Occipital lobe (tissue), 2 donors: ENCODE measurements around the gene MREG. TPM values are rescaled to one million over a fixed set of nuclear protein-coding genes. Genes with fewer than 3 reads are reported as not detected.
A peak's percentile ranks its signal among the peaks of the same experiment; 100 is the strongest.
"Not testable (repeated sequence)": the region's sequence is repeated elsewhere in the genome, so short reads cannot be mapped to it uniquely, and the experiment has no call there.

Experiments
- DNase-seq: peaks from one replicate; lab custom pipeline; 2025; lab: John Stamatoyannopoulos, UW
- total RNA-seq: library from RNA; depleted of rRNA; stranded (reverse); fragments of >200 nt; gene quantifications from one replicate; pipeline ENCODE4 v1.2.3, GENCODE V29; 2014

The MREG gene
- total RNA-seq, 1 donor from 2014 or later: 2.5 TPM

- no peak for DNase-seq
Observed at GRCh38 chr2:215961981-215962380, 51.4 kb downstream of the MREG start.

GRCh38 chr2:215958257-215958656, 55.1 kb downstream of the MREG start:
- DNase-seq: no peak

- DNase-seq: not testable (repeated sequence)
Observed at GRCh38 chr2:215957354-215958122, 55.8 kb downstream of the MREG start.

GRCh38 chr2:215952860-215953637, 60.3 kb downstream of the MREG start:
- DNase-seq: no peak

- no peak for DNase-seq
Observed at GRCh38 chr2:215951558-215951957, 61.8 kb downstream of the MREG start.

- DNase-seq: no peak
Observed at GRCh38 chr2:215949991-215950404, 63.4 kb downstream of the MREG start.

GRCh38 chr2:215948051-215948450, 65.3 kb downstream of the MREG start:
- no peak for DNase-seq

GRCh38 chr2:215946586-215946985, 66.8 kb downstream of the MREG start:
- DNase-seq: no peak

- DNase-seq: no peak
Observed at GRCh38 chr2:215942194-215942593, 71.2 kb downstream of the MREG start.

GRCh38 chr2:215941726-215942125, 71.6 kb downstream of the MREG start:
- DNase-seq: no peak

GRCh38 chr2:215940645-215941184, 72.6 kb downstream of the MREG start:
- DNase-seq: no peak

GRCh38 chr2:215937190-215937589, 76.2 kb downstream of the MREG start:
- DNase-seq: no peak

- no peak for DNase-seq
Observed at GRCh38 chr2:215933151-215933550, 80.2 kb downstream of the MREG start.

GRCh38 chr2:215931256-215931903, 82.0 kb downstream of the MREG start:
- DNase-seq: peak; percentile 45

- no peak for DNase-seq
Observed at GRCh38 chr2:215930505-215931253, 82.7 kb downstream of the MREG start.

- DNase-seq: no peak
Observed at GRCh38 chr2:215929602-215930335, 83.6 kb downstream of the MREG start.

GRCh38 chr2:215928086-215928485, 85.3 kb downstream of the MREG start:
- DNase-seq: no peak

- DNase-seq: not testable (repeated sequence)
Observed at GRCh38 chr2:215926992-215927391, 86.4 kb downstream of the MREG start.

GRCh38 chr2:215921895-215922294, 91.5 kb downstream of the MREG start:
- no peak for DNase-seq
